NCI-H460 (cell line): ENCODE results near the gene TTC33. TPM values are rescaled to one million over a fixed set of nuclear protein-coding genes. Genes with fewer than 3 reads are reported as not detected.
"Not testable (repeated sequence)": the region's sequence is repeated elsewhere in the genome, so short reads cannot be mapped to it uniquely, and the experiment has no call there.

Source experiments
- DNase-seq: peaks from one replicate; pipeline ENCODE4 v3.0.0-alpha.2; 2016; ENCODE audit warnings: low read depth; ENCODE audit errors: extremely low read depth
- total RNA-seq: library from RNA; depleted of rRNA; stranded (reverse); fragments of >200 nt; shearing (Covaris generic); gene quantifications from 2 replicates; pipeline ENCODE4 v1.2.3, GENCODE V29; 2014

TTC33 gene
- total RNA-seq, 1 experiment from 2014 or later = 25.1 TPM

GRCh38 chr5:40656091-40656490 lies 99.7 kb downstream of the TTC33 start:
- DNase-seq = not testable (repeated sequence)

- no peak for DNase-seq
These were observed 100.6 kb downstream of the TTC33 start for GRCh38 chr5:40655138-40655537.

- no peak for DNase-seq
These were observed 101.3 kb downstream of the TTC33 start for GRCh38 chr5:40654377-40654991.

GRCh38 chr5:40653221-40654022 lies 102.3 kb downstream of the TTC33 start:
- DNase-seq = no peak

- DNase-seq = no peak
These were observed 103.1 kb downstream of the TTC33 start for GRCh38 chr5:40652441-40653220.

GRCh38 chr5:40651201-40651600 lies 104.6 kb downstream of the TTC33 start:
- DNase-seq = no peak

GRCh38 chr5:40649463-40650030 lies 106.2 kb downstream of the TTC33 start:
- DNase-seq = no peak

GRCh38 chr5:40648150-40648549 lies 107.6 kb downstream of the TTC33 start:
- DNase-seq = no peak

GRCh38 chr5:40646266-40646665 lies 109.5 kb downstream of the TTC33 start:
- no peak for DNase-seq

- not testable (repeated sequence) for DNase-seq
These were observed 116.2 kb downstream of the TTC33 start for GRCh38 chr5:40639531-40639930.

- no peak for DNase-seq
These were observed 121.2 kb downstream of the TTC33 start for GRCh38 chr5:40634593-40634992.

GRCh38 chr5:40634154-40634553 lies 121.6 kb downstream of the TTC33 start:
- DNase-seq = no peak

- DNase-seq = no peak
These were observed 124.5 kb downstream of the TTC33 start for GRCh38 chr5:40631236-40631635.

- no peak for DNase-seq
These were observed 125.6 kb downstream of the TTC33 start for GRCh38 chr5:40630126-40630525.

- no peak for DNase-seq
These were observed 127.4 kb downstream of the TTC33 start for GRCh38 chr5:40628407-40628806.

GRCh38 chr5:40627706-40628105 lies 128.1 kb downstream of the TTC33 start:
- DNase-seq = no peak

- DNase-seq = no peak
These were observed 129.0 kb downstream of the TTC33 start for GRCh38 chr5:40626801-40627200.

GRCh38 chr5:40623480-40624420 lies 132.0 kb downstream of the TTC33 start:
- DNase-seq = no peak

GRCh38 chr5:40622463-40623252 lies 133.1 kb downstream of the TTC33 start:
- no peak for DNase-seq
